Measurements from ENCODE around the gene CIZ1.

The CIZ1 gene

GRCh38 chr9:128218518-128219389, 27.4 kb upstream of the CIZ1 start:
- Histone ChIP-seq H2BK120ac (ENCODE audit: low read depth, low read length) (no peak overlapping the region), H3K14ac (ENCODE audit: low read length) (peak overlapping the region; percentile 31), H2AFZ (ENCODE audit: low read length) (no peak overlapping the region), H3K23ac (ENCODE audit: low read depth, low read length, poor library complexity) (peak overlapping the region; percentile 98), H3K4me2 (ENCODE audit: insufficient read depth, low read length, poor library complexity, severe bottlenecking) (peak overlapping the region; percentile 81), H3K9ac (ENCODE audit: low read depth, low read length, poor library complexity) (peak overlapping the region; percentile 50), H4K91ac (ENCODE audit: low read depth, low read length, poor library complexity) (no peak overlapping the region), H3K79me1 (ENCODE audit: low read depth, low read length) (peaks cover 10% of the 10 kb centered on the region), H3K4me3 (ENCODE audit: low read length in 2 of 2) (peak overlapping the region in 1 of 2 donors; percentile 52), H3K27ac (replicated peaks; ENCODE audit: low read length) (no peak overlapping the region), H3K27me3 (ENCODE audit: control insufficient read depth in 3 of 3, insufficient read depth in 3 of 3, low read depth in 1 of 3, low read length in 3 of 3) (no peaks in the 10 kb centered on the region), H2BK15ac (ENCODE audit: low read length) (no peak overlapping the region), H2AK5ac (ENCODE audit: low read depth, low read length) (peak overlapping the region; percentile 84), H2BK12ac (ENCODE audit: low read length) (no peak overlapping the region), H3K18ac (ENCODE audit: low read length) (peak overlapping the region; percentile 95), H3K9me3 (replicated peaks in 1 of 2; ENCODE audit: control insufficient read depth in 2 of 2, insufficient read depth in 1 of 2, low read depth in 1 of 2, low read length in 2 of 2) (no peaks in the 10 kb centered on the region), H3K4ac (ENCODE audit: low read length) (peak overlapping the region; percentile 66), H2BK5ac (ENCODE audit: low read length) (peak overlapping the region; percentile 24), H3K36me3 (replicated peaks in 1 of 2; ENCODE audit: control insufficient read depth in 2 of 2, insufficient read depth in 2 of 2, low read length in 2 of 2) (peaks cover 25 to 43% of the 10 kb centered on the region in 2 donors), H4K8ac (ENCODE audit: low read depth, low read length) (peak overlapping the region; percentile 23), H3K4me1 (ENCODE audit: control insufficient read depth in 2 of 2, insufficient read depth in 1 of 2, low read depth in 1 of 2, low read length in 2 of 2) (peaks cover 14% of the 10 kb centered on the region in 2 donors)
- no CpG with 5 or more reads among the region's 47 CpGs for WGBS, 2 donors (ENCODE audit: extremely low coverage in 2 of 2, insufficient read length in 2 of 2, insufficient replicate concordance in 1 of 2)
- DNase-seq (ENCODE audit: low spot score): peak; percentile 92

- peak overlapping the region; percentile 66 for H3K4ac ChIP-seq (ENCODE audit: low read length)
- H3K79me1 ChIP-seq (ENCODE audit: low read depth, low read length): peaks cover 10% of the 10 kb centered on the region
- no peak overlapping the region for H2BK15ac ChIP-seq (ENCODE audit: low read length)
- peak overlapping the region; percentile 98 for H3K23ac ChIP-seq (ENCODE audit: low read depth, low read length, poor library complexity)
- no peak overlapping the region for H2BK120ac ChIP-seq (ENCODE audit: low read depth, low read length)
- no peak overlapping the region for H4K91ac ChIP-seq (ENCODE audit: low read depth, low read length, poor library complexity)
- WGBS, 2 donors (ENCODE audit: extremely low coverage in 2 of 2, insufficient read length in 2 of 2, insufficient replicate concordance in 1 of 2): no CpG with 5 or more reads among the region's 11 CpGs
- H3K4me1 ChIP-seq (ENCODE audit: control insufficient read depth in 2 of 2, insufficient read depth in 1 of 2, low read depth in 1 of 2, low read length in 2 of 2): peaks cover 14% of the 10 kb centered on the region in 2 donors
- H2AK5ac ChIP-seq (ENCODE audit: low read depth, low read length): peak overlapping the region; percentile 84
- peaks cover 22 to 39% of the 10 kb centered on the region in 2 donors for H3K36me3 ChIP-seq (replicated peaks in 1 of 2; ENCODE audit: control insufficient read depth in 2 of 2, insufficient read depth in 2 of 2, low read length in 2 of 2)
- H3K27ac ChIP-seq (replicated peaks; ENCODE audit: low read length): no peak overlapping the region
- H3K9ac ChIP-seq (ENCODE audit: low read depth, low read length, poor library complexity): peak overlapping the region; percentile 60
- peak overlapping the region; percentile 82 for H4K8ac ChIP-seq (ENCODE audit: low read depth, low read length)
- H3K14ac ChIP-seq (ENCODE audit: low read length): peak overlapping the region; percentile 31
- peak overlapping the region; percentile 81 for H3K4me2 ChIP-seq (ENCODE audit: insufficient read depth, low read length, poor library complexity, severe bottlenecking)
- H2BK12ac ChIP-seq (ENCODE audit: low read length): peak overlapping the region; percentile 98
- H3K18ac ChIP-seq (ENCODE audit: low read length): peak overlapping the region; percentile 95
- peak overlapping the region; percentile 24 for H2BK5ac ChIP-seq (ENCODE audit: low read length)
- no peak overlapping the region for H2AFZ ChIP-seq (ENCODE audit: low read length)
- H3K27me3 ChIP-seq (ENCODE audit: control insufficient read depth in 3 of 3, insufficient read depth in 3 of 3, low read depth in 1 of 3, low read length in 3 of 3): no peaks in the 10 kb centered on the region
- H3K9me3 ChIP-seq (replicated peaks in 1 of 2; ENCODE audit: control insufficient read depth in 2 of 2, insufficient read depth in 1 of 2, low read depth in 1 of 2, low read length in 2 of 2): no peaks in the 10 kb centered on the region
- H3K4me3 ChIP-seq (ENCODE audit: low read length in 2 of 2): no peak overlapping the region
- DNase-seq (ENCODE audit: low spot score): no peak
These were observed 26.8 kb upstream of the CIZ1 start for GRCh38 chr9:128218172-128218517.

- Histone ChIP-seq H2AK5ac (ENCODE audit: low read depth, low read length) (no peak overlapping the region), H2BK15ac (ENCODE audit: low read length) (no peak overlapping the region), H3K14ac (ENCODE audit: low read length) (no peak overlapping the region), H3K4ac (ENCODE audit: low read length) (no peak overlapping the region), H3K27ac (replicated peaks; ENCODE audit: low read length) (no peak overlapping the region), H3K36me3 (replicated peaks in 1 of 2; ENCODE audit: control insufficient read depth in 2 of 2, insufficient read depth in 2 of 2, low read length in 2 of 2) (peaks cover 14 to 27% of the 10 kb centered on the region in 2 donors), H2AFZ (ENCODE audit: low read length) (no peak overlapping the region), H4K8ac (ENCODE audit: low read depth, low read length) (no peak overlapping the region), H3K18ac (ENCODE audit: low read length) (no peak overlapping the region), H3K4me2 (ENCODE audit: insufficient read depth, low read length, poor library complexity, severe bottlenecking) (no peak overlapping the region), H2BK12ac (ENCODE audit: low read length) (no peak overlapping the region), H2BK120ac (ENCODE audit: low read depth, low read length) (no peak overlapping the region), H3K79me1 (ENCODE audit: low read depth, low read length) (peaks cover 10% of the 10 kb centered on the region), H4K91ac (ENCODE audit: low read depth, low read length, poor library complexity) (no peak overlapping the region), H3K23ac (ENCODE audit: low read depth, low read length, poor library complexity) (peak overlapping the region; percentile 80), H3K27me3 (ENCODE audit: control insufficient read depth in 3 of 3, insufficient read depth in 3 of 3, low read depth in 1 of 3, low read length in 3 of 3) (no peaks in the 10 kb centered on the region), H2BK5ac (ENCODE audit: low read length) (peak overlapping the region; percentile 13), H3K4me1 (ENCODE audit: control insufficient read depth in 2 of 2, insufficient read depth in 1 of 2, low read depth in 1 of 2, low read length in 2 of 2) (peaks cover 14% of the 10 kb centered on the region in 2 donors), H3K9ac (ENCODE audit: low read depth, low read length, poor library complexity) (no peak overlapping the region), H3K4me3 (ENCODE audit: low read length in 2 of 2) (no peak overlapping the region), H3K9me3 (replicated peaks in 1 of 2; ENCODE audit: control insufficient read depth in 2 of 2, insufficient read depth in 1 of 2, low read depth in 1 of 2, low read length in 2 of 2) (no peaks in the 10 kb centered on the region)
- DNase-seq (ENCODE audit: low spot score): no peak
- no CpG with 5 or more reads among the region's 16 CpGs for WGBS, 2 donors (ENCODE audit: extremely low coverage in 2 of 2, insufficient read length in 2 of 2, insufficient replicate concordance in 1 of 2)
These were observed 25.6 kb upstream of the CIZ1 start for GRCh38 chr9:128216781-128217553.

All from neuronal stem cell (in vitro differentiated cells).